ENCODE results near the gene ADCY1. TPM values are rescaled to one million over a fixed set of nuclear protein-coding genes. Genes with fewer than 3 reads are reported as not detected.

ADCY1 gene
- total RNA-seq, 4 donors from 2014 or later, result 2.5 to 9.0 (median 5.6) TPM

GRCh38 chr7:45599851-45600706 is 25.9 kb downstream of the ADCY1 start:
- H3K27me3 ChIP-seq, result no peaks in the 10 kb centered on the region
- H3K36me3 ChIP-seq, result no peaks in the 10 kb centered on the region
- H3K27ac ChIP-seq, result no peak overlapping the region
- 70 to 76% methylated on average over 9 to 10 of the region's 10 CpGs for WGBS, 2 donors
- TF ChIP-seq POLR2A (IDR thresholded peaks at IDR 0.05) (no peak), EP300 (IDR thresholded peaks at IDR 0.05) (no peak)
- TF ChIP-seq, protein P1, sequence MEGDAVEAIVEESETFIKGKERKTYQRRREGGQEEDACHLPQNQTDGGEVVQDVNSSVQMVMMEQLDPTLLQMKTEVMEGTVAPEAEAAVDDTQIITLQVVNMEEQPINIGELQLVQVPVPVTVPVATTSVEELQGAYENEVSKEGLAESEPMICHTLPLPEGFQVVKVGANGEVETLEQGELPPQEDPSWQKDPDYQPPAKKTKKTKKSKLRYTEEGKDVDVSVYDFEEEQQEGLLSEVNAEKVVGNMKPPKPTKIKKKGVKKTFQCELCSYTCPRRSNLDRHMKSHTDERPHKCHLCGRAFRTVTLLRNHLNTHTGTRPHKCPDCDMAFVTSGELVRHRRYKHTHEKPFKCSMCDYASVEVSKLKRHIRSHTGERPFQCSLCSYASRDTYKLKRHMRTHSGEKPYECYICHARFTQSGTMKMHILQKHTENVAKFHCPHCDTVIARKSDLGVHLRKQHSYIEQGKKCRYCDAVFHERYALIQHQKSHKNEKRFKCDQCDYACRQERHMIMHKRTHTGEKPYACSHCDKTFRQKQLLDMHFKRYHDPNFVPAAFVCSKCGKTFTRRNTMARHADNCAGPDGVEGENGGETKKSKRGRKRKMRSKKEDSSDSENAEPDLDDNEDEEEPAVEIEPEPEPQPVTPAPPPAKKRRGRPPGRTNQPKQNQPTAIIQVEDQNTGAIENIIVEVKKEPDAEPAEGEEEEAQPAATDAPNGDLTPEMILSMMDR (IDR thresholded peaks at IDR 0.05), result no peak
- no peak overlapping the region for H3K4me3 ChIP-seq
- H3K4me1 ChIP-seq, result peaks cover 0 to 5% (median 0%) of the 10 kb centered on the region in 4 donors
- no peak for DNase-seq (ENCODE audit: low spot score in 2 of 2)
- peaks cover 0 to 6% (median 0%) of the 10 kb centered on the region in 4 donors for H3K9me3 ChIP-seq

DNA sequence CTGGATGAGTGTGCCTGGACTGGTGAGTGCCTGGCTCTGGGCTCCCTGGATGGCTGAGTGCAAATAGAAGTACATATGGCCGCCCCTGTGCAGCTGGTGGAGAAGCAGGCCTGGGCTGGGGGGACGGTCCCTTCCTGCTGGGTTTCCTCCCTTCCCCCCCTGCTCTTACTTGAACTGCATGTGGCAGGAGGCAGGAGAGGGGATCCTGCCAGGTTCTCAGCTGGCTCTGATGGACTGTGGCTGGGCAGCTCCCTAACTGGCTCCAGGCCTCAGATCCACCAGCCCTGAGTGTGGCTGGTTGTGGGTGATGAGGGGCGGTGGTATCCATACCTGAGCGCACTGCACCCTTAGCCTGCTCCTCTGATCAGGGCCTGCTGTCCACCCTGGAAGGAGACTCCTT is 26.9 kb downstream of the ADCY1 start:
- TF ChIP-seq POLR2A (IDR thresholded peaks at IDR 0.05) (no peak), EP300 (IDR thresholded peaks at IDR 0.05) (no peak)
- TF ChIP-seq, protein P1 (IDR thresholded peaks at IDR 0.05), result no peak
- Histone ChIP-seq H3K4me1 (peaks cover 0 to 5% (median 0%) of the 10 kb centered on the region in 4 donors), H3K27ac (no peak overlapping the region), H3K36me3 (no peaks in the 10 kb centered on the region), H3K27me3 (no peaks in the 10 kb centered on the region), H3K4me3 (no peak overlapping the region), H3K9me3 (peaks cover 0 to 9% (median 0%) of the 10 kb centered on the region in 4 donors)
- no peak for DNase-seq (ENCODE audit: low spot score in 2 of 2)
- WGBS, 2 donors, result 88 to 100% methylated on average over 4 of the region's 4 CpGs

GRCh38 chr7:45601816-45602540 is 27.8 kb downstream of the ADCY1 start:
- no peaks in the 10 kb centered on the region for H3K27me3 ChIP-seq
- TF ChIP-seq POLR2A (IDR thresholded peaks at IDR 0.05), result no peak
- TF ChIP-seq, protein P1 (IDR thresholded peaks at IDR 0.05), result no peak
- no peak for TF ChIP-seq EP300 (IDR thresholded peaks at IDR 0.05)
- WGBS, 2 donors, result 89 to 91% methylated on average over 6 of the region's 6 CpGs
- peaks cover 0 to 9% (median 0%) of the 10 kb centered on the region in 4 donors for H3K9me3 ChIP-seq
- no peaks in the 10 kb centered on the region for H3K36me3 ChIP-seq
- no peak for DNase-seq (ENCODE audit: low spot score in 2 of 2)
- peaks cover 0 to 5% (median 0%) of the 10 kb centered on the region in 4 donors for H3K4me1 ChIP-seq
- no peak overlapping the region for H3K4me3 ChIP-seq
- H3K27ac ChIP-seq, result no peak overlapping the region

DNA sequence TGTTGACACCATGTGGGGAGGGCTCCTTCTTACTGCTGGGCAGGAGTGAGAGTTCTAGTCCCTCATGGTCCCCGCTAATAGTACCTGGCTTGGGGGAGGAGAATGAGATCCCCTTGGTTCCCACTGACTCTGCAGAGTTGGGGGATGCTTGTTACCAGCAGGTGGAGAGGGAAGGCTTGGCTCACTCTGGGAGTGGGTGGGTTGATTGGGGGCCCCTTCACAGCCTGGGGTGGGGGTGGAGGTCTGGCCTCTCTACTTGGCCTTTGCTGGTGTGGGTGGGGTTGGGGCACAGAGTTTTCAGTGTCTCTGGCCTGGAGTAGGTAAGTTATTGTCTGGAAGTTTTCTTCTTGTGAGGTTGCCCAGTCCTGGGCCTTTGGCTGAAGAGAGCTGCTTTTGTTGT is 31.9 kb downstream of the ADCY1 start:
- no peaks in the 10 kb centered on the region for H3K4me1 ChIP-seq
- H3K27ac ChIP-seq, result no peak overlapping the region
- TF ChIP-seq, protein P1 (IDR thresholded peaks at IDR 0.05), result no peak
- TF ChIP-seq POLR2A (IDR thresholded peaks at IDR 0.05), result no peak
- no peak for TF ChIP-seq EP300 (IDR thresholded peaks at IDR 0.05)
- no peaks in the 10 kb centered on the region for H3K36me3 ChIP-seq
- DNase-seq (ENCODE audit: low spot score in 2 of 2), result no peak
- WGBS, 2 donors, result 90% methylated on average over 1 of the region's 1 CpG; no CpG with 5 or more reads in 1 of the 2 donors
- H3K27me3 ChIP-seq, result no peaks in the 10 kb centered on the region
- no peak overlapping the region for H3K4me3 ChIP-seq
- H3K9me3 ChIP-seq, result peaks cover 0 to 17% (median 0%) of the 10 kb centered on the region in 4 donors

DNA sequence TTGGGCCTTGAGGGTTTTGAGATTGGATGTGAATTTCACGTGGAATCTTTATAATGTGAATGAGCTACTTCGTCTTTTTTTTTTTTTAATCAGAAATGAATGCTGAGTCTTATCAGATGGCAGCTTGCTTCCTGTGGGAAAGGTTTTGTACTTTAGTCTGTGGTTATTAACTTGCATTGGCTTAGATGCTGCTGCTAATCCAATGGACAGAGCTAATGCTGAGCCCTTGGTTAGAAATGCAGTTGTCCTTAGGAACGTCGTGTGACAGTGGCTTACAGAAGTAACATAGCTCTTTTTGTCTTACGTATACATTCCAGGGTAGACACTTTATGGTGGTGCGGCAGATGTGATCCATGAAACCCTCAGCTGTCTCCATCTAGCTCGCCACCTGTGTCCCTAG is 32.8 kb downstream of the ADCY1 start:
- Histone ChIP-seq H3K4me1 (no peaks in the 10 kb centered on the region), H3K36me3 (no peaks in the 10 kb centered on the region), H3K27me3 (no peaks in the 10 kb centered on the region), H3K4me3 (no peak overlapping the region), H3K27ac (no peak overlapping the region), H3K9me3 (peaks cover 0 to 21% (median 0%) of the 10 kb centered on the region in 4 donors)
- WGBS, 2 donors, result 73 to 81% methylated on average over 7 of the region's 7 CpGs
- TF ChIP-seq, protein P1 (IDR thresholded peaks at IDR 0.05), result no peak
- TF ChIP-seq POLR2A (IDR thresholded peaks at IDR 0.05), result no peak
- TF ChIP-seq EP300 (IDR thresholded peaks at IDR 0.05), result no peak
- DNase-seq (ENCODE audit: low spot score in 2 of 2), result no peak
